ENCODE results near the gene ADAMTS8.
A peak's percentile ranks its signal among the peaks of the same experiment; 100 is the strongest.
"Not testable (repeated sequence)": the region's sequence is repeated elsewhere in the genome, so short reads cannot be mapped to it uniquely, and the experiment has no call there.

ADAMTS8 gene

DNA sequence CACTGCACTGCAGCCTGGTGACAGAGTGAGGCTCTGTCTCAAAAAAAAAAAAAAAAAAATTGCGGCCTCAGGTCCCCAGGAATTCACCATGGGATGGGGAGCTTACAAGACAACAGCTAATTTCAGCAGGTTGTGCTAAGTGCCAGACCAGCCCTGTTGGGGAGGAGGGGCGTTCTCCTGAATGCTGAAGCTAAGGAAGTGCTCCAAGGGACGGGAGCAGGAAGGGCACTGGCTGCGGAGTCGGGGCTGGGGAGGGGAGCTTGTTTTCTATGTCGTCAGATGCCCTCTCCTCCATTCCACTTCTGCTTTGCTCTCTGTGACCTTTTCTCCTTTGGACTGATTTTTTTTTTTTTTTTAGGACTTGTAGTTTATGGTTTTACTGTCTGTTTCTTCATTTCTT is 24.5 kb upstream of the ADAMTS8 start:
- no peak for ATAC-seq (replicated peaks)
- H3K27me3 Mint-ChIP-seq = peaks cover 39 to 81% of the 10 kb centered on the region in 2 donors
- H3K36me3 Mint-ChIP-seq = no peaks in the 10 kb centered on the region

DNA sequence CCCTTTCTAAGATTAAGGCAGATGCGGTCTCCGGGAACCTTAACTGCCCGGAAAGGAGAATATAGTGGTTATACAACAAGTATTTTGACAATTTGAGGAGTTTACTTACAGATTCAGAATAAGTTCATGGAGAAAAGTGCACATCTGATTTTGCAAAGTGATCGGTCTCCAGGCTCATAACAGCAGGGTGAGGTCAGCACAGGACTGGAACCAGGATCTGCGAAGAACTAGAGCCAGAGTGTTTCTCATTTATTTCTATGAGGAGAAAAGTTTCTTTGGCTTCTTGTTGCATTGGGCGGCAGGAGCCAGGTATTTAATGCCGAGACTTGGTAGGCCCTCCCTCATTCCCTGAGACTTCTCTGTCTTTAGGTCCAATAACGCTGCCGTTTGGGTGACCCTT is 23.8 kb upstream of the ADAMTS8 start:
- peaks cover 11 to 20% of the 10 kb centered on the region in 2 donors for H3K4me1 Mint-ChIP-seq
- no peak for ATAC-seq (replicated peaks)
- no peak overlapping the region for H3K4me3 Mint-ChIP-seq
- H3K27ac Mint-ChIP-seq = no peak overlapping the region
- DNase-seq = no peak
- H3K9me3 Mint-ChIP-seq = no peaks in the 10 kb centered on the region
- H3K27me3 Mint-ChIP-seq = peaks cover 42 to 82% of the 10 kb centered on the region in 2 donors
- no peaks in the 10 kb centered on the region for H3K36me3 Mint-ChIP-seq

More for the DNA sequence above, 24.5 kb upstream of the ADAMTS8 start:
- H3K27ac Mint-ChIP-seq = no peak overlapping the region
- no peak overlapping the region for H3K4me3 Mint-ChIP-seq
- peaks cover 11 to 19% of the 10 kb centered on the region in 2 donors for H3K4me1 Mint-ChIP-seq
- no peaks in the 10 kb centered on the region for H3K9me3 Mint-ChIP-seq
- DNase-seq = no peak

DNA sequence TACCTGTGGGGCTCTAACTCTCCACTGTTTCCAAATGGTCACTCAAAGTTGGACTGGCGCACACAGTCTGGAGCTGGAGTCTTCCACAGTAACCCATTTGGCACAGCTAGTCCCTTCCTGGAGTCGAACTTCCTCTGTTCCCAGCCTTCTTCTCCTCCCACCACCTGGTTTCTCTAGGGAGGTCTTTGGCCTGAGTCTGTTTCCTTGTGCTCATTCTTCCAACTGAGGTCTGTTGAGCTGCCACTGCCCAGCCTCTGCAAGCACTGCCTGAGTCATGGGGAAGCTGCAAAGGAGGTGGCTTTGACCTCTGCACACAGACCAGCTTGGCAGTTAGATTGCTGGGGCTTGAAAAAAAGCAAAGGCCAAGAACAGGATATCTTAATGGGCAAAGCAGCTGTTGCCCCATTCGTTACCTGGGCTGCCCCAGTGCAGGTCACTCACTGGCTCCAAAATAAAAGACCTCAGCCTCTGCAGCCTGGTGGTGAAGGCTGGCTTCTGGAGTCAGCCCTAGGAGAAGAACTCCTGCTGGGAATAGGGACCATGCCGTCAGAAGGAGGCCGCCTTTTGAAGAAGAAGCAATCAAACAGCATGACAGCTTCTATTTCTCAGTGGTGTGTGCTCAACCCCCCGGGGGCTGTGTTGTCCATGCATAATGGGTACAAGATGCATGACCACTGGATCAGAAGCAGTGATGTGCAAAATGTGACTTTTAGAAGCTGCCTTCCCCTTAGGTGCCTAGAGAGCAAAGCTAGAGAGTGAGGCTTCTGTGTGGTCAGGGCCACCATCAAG is 23.0 kb upstream of the ADAMTS8 start:
- H3K27ac Mint-ChIP-seq = no peak overlapping the region
- H3K4me3 Mint-ChIP-seq = no peak overlapping the region
- no peaks in the 10 kb centered on the region for H3K9me3 Mint-ChIP-seq
- no peaks in the 10 kb centered on the region for H3K36me3 Mint-ChIP-seq
- ATAC-seq (replicated peaks) = peak in 1 of 2 donors; percentile 20
- H3K4me1 Mint-ChIP-seq = peaks cover 11 to 20% of the 10 kb centered on the region in 2 donors
- H3K27me3 Mint-ChIP-seq = peaks cover 50 to 85% of the 10 kb centered on the region in 2 donors
- no peak for DNase-seq

DNA sequence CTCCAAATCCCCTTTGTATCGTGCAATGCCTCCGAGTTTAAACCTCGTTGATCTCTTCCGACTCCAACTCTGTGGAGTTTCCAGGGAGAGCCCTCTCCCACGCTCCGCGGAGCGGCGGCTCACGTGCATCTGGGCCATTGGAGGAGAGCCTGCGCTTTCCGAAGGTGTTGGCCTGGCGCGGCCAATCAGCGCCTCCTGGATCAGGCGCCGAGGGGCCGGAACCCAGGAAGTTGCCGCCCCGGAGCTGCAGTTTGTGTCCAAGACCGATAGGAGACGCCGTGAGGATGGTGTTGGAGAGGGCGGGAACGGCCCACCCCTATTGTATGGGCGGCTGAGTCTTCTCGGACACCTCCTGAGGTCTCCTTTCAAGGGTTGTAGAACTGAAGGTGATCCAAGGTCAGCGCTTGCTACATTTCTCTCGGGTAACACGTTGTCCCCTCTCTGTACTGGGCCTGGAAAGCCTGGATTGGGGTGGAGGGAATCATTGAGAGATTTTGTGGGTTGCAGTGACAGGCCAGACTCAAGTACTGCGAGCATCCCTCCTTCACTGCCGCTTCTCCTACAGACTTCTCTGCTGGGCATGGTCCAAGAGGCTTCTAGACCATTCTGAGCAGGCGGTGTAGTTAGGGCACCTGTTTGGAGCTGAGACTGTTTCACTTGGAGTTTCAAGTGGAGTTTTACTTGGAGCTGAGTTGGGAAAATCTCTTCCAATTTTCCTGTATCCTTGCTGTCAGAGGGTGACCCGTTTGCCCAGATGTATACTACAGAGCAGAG is 21.8 kb upstream of the ADAMTS8 start:
- peak overlapping the region; percentile 39 to 57 for H3K4me3 Mint-ChIP-seq
- H3K36me3 Mint-ChIP-seq = no peaks in the 10 kb centered on the region
- peak overlapping the region; percentile 88 for H3K27ac Mint-ChIP-seq
- peaks cover 55 to 85% of the 10 kb centered on the region in 2 donors for H3K27me3 Mint-ChIP-seq
- ATAC-seq (replicated peaks) = no peak
- H3K4me1 Mint-ChIP-seq = peaks cover 11 to 20% of the 10 kb centered on the region in 2 donors
- no peak for DNase-seq
- H3K9me3 Mint-ChIP-seq = no peaks in the 10 kb centered on the region

DNA sequence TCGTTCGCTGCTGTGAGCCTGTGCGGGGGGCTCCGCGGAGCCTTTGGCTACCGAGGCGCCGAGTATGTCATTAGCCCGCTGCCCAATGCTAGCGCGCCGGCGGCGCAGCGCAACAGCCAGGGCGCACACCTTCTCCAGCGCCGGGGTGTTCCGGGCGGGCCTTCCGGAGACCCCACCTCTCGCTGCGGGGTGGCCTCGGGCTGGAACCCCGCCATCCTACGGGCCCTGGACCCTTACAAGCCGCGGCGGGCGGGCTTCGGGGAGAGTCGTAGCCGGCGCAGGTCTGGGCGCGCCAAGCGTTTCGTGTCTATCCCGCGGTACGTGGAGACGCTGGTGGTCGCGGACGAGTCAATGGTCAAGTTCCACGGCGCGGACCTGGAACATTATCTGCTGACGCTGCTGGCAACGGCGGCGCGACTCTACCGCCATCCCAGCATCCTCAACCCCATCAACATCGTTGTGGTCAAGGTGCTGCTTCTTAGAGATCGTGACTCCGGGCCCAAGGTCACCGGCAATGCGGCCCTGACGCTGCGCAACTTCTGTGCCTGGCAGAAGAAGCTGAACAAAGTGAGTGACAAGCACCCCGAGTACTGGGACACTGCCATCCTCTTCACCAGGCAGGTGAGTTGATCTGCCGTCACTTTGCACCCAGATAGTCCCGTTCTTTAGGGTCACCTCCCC is 21.0 kb upstream of the ADAMTS8 start:
- H3K4me1 Mint-ChIP-seq = peaks cover 11 to 20% of the 10 kb centered on the region in 2 donors
- no peaks in the 10 kb centered on the region for H3K36me3 Mint-ChIP-seq
- H3K27ac Mint-ChIP-seq = no peak overlapping the region
- no peak for ATAC-seq (replicated peaks)
- H3K9me3 Mint-ChIP-seq = no peaks in the 10 kb centered on the region
- peak overlapping the region; percentile 29 to 70 for H3K4me3 Mint-ChIP-seq
- peaks cover 50 to 84% of the 10 kb centered on the region in 2 donors for H3K27me3 Mint-ChIP-seq
- no peak for DNase-seq

DNA sequence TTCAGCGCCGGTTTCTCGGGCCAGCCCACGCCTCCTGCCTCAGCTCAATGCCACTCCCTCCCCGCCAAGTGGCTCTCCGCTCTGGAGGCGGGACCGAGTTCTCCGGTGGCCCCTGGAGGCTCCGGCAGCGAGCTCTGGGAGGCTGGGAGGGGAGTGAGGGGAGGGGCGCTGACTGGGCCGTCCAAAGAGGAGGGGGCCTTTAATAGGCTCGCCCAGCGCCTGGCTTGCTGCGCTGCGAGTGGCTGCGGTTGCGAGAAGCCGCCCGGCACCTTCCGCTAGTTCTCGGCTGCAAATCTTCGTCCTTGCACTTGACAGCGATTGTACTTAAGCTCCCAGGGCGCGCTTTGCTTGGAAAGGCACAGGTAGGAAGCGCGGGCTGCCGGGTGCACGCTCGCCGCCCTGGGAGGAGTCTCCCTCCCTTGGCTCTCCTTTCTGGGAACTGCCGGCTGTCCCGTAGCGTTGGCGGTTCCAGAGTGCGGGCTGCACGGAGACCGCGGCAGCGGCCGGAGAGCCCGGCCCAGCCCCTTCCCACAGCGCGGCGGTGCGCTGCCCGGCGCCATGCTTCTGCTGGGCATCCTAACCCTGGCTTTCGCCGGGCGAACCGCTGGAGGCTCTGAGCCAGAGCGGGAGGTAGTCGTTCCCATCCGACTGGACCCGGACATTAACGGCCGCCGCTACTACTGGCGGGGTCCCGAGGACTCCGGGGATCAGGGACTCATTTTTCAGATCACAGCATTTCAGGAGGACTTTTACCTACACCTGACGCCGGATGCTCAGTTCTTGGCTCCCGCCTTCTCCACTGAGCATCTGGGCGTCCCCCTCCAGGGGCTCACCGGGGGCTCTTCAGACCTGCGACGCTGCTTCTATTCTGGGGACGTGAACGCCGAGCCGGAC is 20.3 kb upstream of the ADAMTS8 start, which contains the start of gene ADAMTS15:
ADAMTS15 (plus strand) TSS at position 230 of the 894 bp plus-strand sequence; CDS start at position 559, 329 bp downstream.
- Mint-ChIP-seq H3K4me1 (peaks cover 11 to 20% of the 10 kb centered on the region in 2 donors), H3K27ac (no peak within 1 kb of the TSS), H3K9me3 (no peaks in the 10 kb centered on the region), H3K36me3 (no peaks in the 10 kb centered on the region), H3K4me3 (peak within 1 kb of the TSS; percentile 46 to 70), H3K27me3 (peaks cover 44 to 80% of the 10 kb centered on the region in 2 donors)
- ATAC-seq (replicated peaks) = peak; percentile 71 to 78
- DNase-seq = peak; percentile 20

DNA sequence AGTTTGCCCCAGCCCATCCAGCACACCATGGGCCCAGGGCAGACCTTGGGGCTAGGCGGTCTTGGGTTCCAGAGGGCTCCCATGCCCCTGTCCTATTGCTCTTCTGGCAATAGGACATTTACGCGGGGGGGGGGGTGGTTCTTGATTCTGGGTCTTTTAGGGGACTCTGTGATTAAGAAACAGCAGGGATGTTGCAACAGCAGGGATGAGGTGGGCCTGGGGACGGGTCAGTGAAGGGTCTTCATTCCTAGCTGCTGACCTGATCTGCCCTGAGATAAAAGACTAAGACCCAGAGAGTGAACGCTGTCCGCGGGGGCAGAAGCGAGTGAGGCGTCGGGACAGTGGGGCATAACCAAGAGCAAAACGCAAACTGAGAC is 19.6 kb upstream of the ADAMTS8 start:
- DNase-seq = no peak
- peaks cover 44 to 76% of the 10 kb centered on the region in 2 donors for H3K27me3 Mint-ChIP-seq
- no peak overlapping the region for H3K27ac Mint-ChIP-seq
- H3K4me3 Mint-ChIP-seq = peak overlapping the region; percentile 46 to 70
- no peaks in the 10 kb centered on the region for H3K36me3 Mint-ChIP-seq
- no peak for ATAC-seq (replicated peaks)
- H3K9me3 Mint-ChIP-seq = no peaks in the 10 kb centered on the region
- H3K4me1 Mint-ChIP-seq = peaks cover 11 to 20% of the 10 kb centered on the region in 2 donors

DNA sequence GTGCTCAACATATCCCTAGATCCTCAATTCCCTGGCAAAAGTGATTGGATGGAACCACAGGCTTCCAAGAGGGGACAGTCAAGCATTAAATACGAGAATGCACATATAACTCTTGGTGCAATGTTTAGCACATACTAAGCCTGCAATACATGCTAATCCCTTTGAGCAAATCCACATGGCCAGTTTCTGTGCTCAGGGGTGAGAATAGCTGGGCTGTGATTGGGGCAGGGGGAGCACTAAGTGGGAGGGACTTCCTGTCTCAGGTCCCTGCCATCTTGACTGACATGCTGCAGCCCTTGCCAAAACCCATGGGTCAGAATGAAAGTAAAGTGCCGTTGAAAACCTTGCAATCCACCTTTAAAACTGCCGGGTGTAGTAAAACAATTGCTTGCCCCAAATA is 17.4 kb upstream of the ADAMTS8 start:
- Mint-ChIP-seq H3K36me3 (no peaks in the 10 kb centered on the region), H3K4me1 (peaks cover 11 to 20% of the 10 kb centered on the region in 2 donors), H3K27ac (no peak overlapping the region), H3K27me3 (peaks cover 42 to 64% of the 10 kb centered on the region in 2 donors), H3K4me3 (no peak overlapping the region), H3K9me3 (no peaks in the 10 kb centered on the region)
- no peak for ATAC-seq (replicated peaks)
- no peak for DNase-seq

DNA sequence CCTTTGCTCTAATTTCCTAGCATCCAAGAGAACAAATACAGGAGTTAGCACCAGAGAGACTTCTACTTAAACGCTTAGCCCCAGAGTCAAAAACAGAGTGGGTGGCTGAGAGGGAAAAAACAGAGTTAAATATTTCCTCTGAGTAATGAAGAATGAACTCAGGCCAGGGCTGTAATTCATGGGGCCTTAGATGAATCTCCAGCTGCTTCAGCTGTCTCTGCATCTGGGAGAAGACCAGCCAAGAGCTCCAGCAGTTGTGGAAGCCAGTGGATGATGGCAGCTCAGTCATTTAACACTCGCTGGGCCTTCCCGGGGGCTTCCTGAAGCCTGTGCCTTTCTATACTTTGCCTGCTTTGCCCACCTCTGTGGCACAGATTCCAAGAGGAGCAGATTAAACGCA is 14.3 kb upstream of the ADAMTS8 start:
- Mint-ChIP-seq H3K4me3 (no peak overlapping the region), H3K27ac (no peak overlapping the region), H3K9me3 (no peaks in the 10 kb centered on the region), H3K27me3 (peaks cover 38 to 53% of the 10 kb centered on the region in 2 donors), H3K4me1 (peaks cover 5 to 6% of the 10 kb centered on the region in 2 donors), H3K36me3 (no peaks in the 10 kb centered on the region)
- ATAC-seq (replicated peaks) = no peak
- DNase-seq = no peak

DNA sequence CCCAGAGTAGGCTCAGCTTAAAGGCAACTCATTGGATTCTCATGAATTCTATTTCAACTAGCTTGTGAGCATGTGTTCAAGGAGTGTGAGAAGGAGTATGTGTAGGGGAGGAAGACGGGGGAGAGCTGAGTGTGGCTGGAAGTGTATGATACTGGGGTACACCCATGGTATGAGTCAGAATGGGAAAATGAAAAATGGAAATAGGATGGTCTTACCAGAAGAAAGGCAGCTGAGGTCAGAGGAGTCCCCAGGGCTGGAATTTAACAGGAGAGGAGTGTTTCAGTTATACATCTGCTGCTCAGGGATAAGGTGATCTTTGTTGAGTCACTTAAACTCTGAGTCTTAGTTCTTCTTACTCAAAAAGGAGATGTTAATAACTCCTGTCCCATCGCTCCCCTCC is 13.3 kb upstream of the ADAMTS8 start:
- Mint-ChIP-seq H3K27ac (no peak overlapping the region), H3K4me3 (no peak overlapping the region), H3K36me3 (no peaks in the 10 kb centered on the region), H3K4me1 (peaks cover 5 to 6% of the 10 kb centered on the region in 2 donors), H3K27me3 (peaks cover 37 to 51% of the 10 kb centered on the region in 2 donors), H3K9me3 (no peaks in the 10 kb centered on the region)
- no peak for ATAC-seq (replicated peaks)
- DNase-seq = no peak

DNA sequence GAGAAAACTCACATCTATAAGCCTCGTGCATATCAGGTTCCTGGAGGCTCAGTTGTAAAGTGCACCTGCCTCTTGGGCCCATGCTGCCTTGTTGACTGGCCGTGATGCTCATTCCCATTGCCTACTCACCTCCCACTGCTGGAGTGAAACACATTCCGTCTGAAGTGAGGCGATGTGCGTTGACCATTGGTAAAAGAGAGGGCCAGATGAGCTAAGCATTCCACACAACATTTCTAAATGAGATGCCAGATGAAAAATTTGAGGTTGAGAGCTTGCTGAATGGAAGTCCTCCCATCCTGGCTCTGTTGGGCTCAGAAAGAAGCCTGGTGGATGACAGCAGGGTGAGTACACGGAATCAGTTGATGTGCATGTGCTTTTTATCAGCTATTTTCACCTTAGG is 11.5 kb upstream of the ADAMTS8 start:
- no peak overlapping the region for H3K4me3 Mint-ChIP-seq
- peaks cover 33 to 37% of the 10 kb centered on the region in 2 donors for H3K27me3 Mint-ChIP-seq
- no peaks in the 10 kb centered on the region for H3K36me3 Mint-ChIP-seq
- DNase-seq (no peak), ATAC-seq (replicated peaks) (no peak)
- no peak overlapping the region for H3K27ac Mint-ChIP-seq
- no peaks in the 10 kb centered on the region for H3K9me3 Mint-ChIP-seq
- H3K4me1 Mint-ChIP-seq = peaks cover 5 to 6% of the 10 kb centered on the region in 2 donors

DNA sequence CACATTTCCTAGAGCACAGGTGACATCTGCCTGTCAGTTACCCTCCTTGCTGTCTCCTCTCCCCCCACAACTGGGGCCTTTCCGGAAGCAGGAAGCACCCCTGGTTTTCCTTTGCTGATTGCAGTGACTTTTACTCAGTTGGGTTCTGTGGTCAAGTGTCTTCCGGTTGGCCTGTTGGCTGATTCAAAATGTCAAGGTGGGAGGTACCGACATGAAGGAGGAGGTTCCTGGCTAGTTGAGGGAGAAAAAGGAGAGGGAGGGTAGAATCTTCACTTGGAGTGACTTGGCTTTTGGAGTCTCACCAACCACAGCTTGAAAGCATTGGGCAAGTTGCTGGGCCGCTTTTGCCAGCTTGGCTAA is 10.7 kb upstream of the ADAMTS8 start:
- Mint-ChIP-seq H3K4me3 (no peak overlapping the region), H3K27ac (no peak overlapping the region), H3K27me3 (peaks cover 31 to 33% of the 10 kb centered on the region in 2 donors), H3K36me3 (no peaks in the 10 kb centered on the region), H3K4me1 (peaks cover 5 to 6% of the 10 kb centered on the region in 2 donors), H3K9me3 (no peaks in the 10 kb centered on the region)
- ATAC-seq (replicated peaks) = no peak
- no peak for DNase-seq

DNA sequence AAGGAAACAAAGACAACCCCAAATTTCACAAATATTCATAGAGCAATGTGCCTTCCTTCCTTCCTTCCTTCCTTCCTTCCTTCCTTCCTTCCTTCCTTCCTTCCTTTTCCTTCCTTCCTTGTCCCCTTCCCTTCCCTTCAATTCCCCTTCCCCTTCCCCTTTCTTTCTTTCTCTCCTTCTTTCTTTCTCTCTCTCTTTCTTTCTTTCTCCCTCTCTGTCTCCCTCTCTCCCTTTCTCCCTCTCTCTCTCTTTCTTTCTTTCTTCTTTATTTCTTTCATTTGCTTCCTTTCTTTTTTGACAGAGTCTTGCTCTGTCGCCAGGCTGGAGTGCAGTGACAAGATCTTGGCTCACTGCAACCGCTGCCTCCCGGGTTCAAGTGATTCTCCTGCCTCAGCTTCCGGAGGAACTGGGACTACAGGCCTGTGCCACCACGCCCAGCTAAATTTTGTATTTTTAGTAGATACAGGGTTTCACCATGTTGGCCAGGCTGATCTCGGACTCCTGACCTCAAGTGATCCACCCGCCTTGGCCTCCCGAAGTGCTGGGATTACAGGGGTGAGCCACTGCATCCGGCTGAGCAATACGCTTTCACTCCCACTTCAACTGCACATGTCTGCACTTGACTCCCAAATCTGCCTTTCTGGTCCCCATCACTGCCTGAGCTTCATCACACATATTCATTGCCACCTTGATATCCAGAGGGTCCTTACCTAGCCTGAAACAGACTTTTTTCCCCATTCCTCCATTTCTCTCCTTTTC is 10.2 kb upstream of the ADAMTS8 start:
- H3K27me3 Mint-ChIP-seq = peaks cover 31 to 33% of the 10 kb centered on the region in 2 donors
- H3K27ac Mint-ChIP-seq; H3K4me1 Mint-ChIP-seq; H3K36me3 Mint-ChIP-seq; H3K9me3 Mint-ChIP-seq; ATAC-seq (replicated peaks); H3K4me3 Mint-ChIP-seq; DNase-seq: not testable (repeated sequence)

All from stimulated activated naive B cell treated with anti-CD40 and anti-IgM and Interleukin-4, amounts not matched to agents 10 μg/mL and 1 μg/mL and 100 μg/mL, for 72 hours (primary cell).